Renal pelvis (tissue), 4 donors: ENCODE data around the gene OSMR. TPM values are rescaled to one million over a fixed set of nuclear protein-coding genes. Genes with fewer than 3 reads are reported as not detected.
"Not testable (repeated sequence)": the region's sequence is repeated elsewhere in the genome, so short reads cannot be mapped to it uniquely, and the experiment has no call there.

ENCODE experiments used
- DNase-seq: peaks from one replicate; pipeline ENCODE4 v3.0.0-alpha.2; 2013
- polyA plus RNA-seq, 3 donors: library from polyadenylated mRNA; unstranded; fragments of 120-200 nt; gene quantifications; one replicate each; pipeline ENCODE4 v1.2.1, GENCODE V29; 2013; ENCODE audit not compliant: insufficient read length in 3 of 3

Gene OSMR
- polyA plus RNA-seq, 3 donors, result 6.9 to 9.2 (median 7.4) TPM

GRCh38 chr5:38827525-38827924, 18.3 kb upstream of the OSMR start:
- DNase-seq, result no peak

GRCh38 chr5:38830521-38831051, 15.2 kb upstream of the OSMR start:
- DNase-seq, result no peak

- DNase-seq, result no peak
Observed at GRCh38 chr5:38831117-38831516, 14.7 kb upstream of the OSMR start.

- DNase-seq, result no peak
Observed at GRCh38 chr5:38831909-38832308, 13.9 kb upstream of the OSMR start.

- DNase-seq, result no peak
Observed at GRCh38 chr5:38832810-38833209, 13.0 kb upstream of the OSMR start.

- DNase-seq, result no peak
Observed at GRCh38 chr5:38835887-38836286, 9.9 kb upstream of the OSMR start.

- DNase-seq, result no peak
Observed at GRCh38 chr5:38837416-38837815, 8.4 kb upstream of the OSMR start.

GRCh38 chr5:38837932-38838331, 7.9 kb upstream of the OSMR start:
- DNase-seq, result no peak

- DNase-seq, result no peak
Observed at GRCh38 chr5:38843665-38844064, 2.1 kb upstream of the OSMR start.

GRCh38 chr5:38846379-38847011, 683 bp downstream of the OSMR start:
- no peak for DNase-seq

- no peak for DNase-seq
Observed at GRCh38 chr5:38847559-38848347, 1.9 kb downstream of the OSMR start.

GRCh38 chr5:38848637-38849036, 2.8 kb downstream of the OSMR start:
- DNase-seq, result no peak

GRCh38 chr5:38851640-38852039, 5.8 kb downstream of the OSMR start:
- not testable (repeated sequence) for DNase-seq

GRCh38 chr5:38853753-38854470, 8.1 kb downstream of the OSMR start:
- DNase-seq, result no peak

- DNase-seq, result no peak
Observed at GRCh38 chr5:38854907-38855306, 9.1 kb downstream of the OSMR start.

GRCh38 chr5:38856660-38857059, 10.8 kb downstream of the OSMR start:
- no peak for DNase-seq

GRCh38 chr5:38858839-38859238, 13.0 kb downstream of the OSMR start:
- no peak for DNase-seq

GRCh38 chr5:38861986-38862770, 16.4 kb downstream of the OSMR start:
- DNase-seq, result not testable (repeated sequence)

- no peak for DNase-seq
Observed at GRCh38 chr5:38866362-38867031, 20.7 kb downstream of the OSMR start.

GRCh38 chr5:38867032-38867398, 21.2 kb downstream of the OSMR start:
- DNase-seq, result no peak

GRCh38 chr5:38867416-38867815, 21.6 kb downstream of the OSMR start:
- no peak for DNase-seq
